Stomach (tissue), 19 donors: ENCODE results near the gene SOX15. TPM values are rescaled to one million over a fixed set of nuclear protein-coding genes. Genes with fewer than 3 reads are reported as not detected.

Experiments
- DNase-seq, 2 donors: peaks; one replicate each; pipeline versions ENCODE4 v3.0.0 to v3.0.0-alpha.2; 2013 to 2019
- H3K27ac ChIP-seq, 5 donors: fragments of 200-600 bp in 4 of 5; sonication (generic) in 4 of 5; one replicate each; pipeline ENCODE4 v1.5.1; 2013 to 2019; ENCODE audit warnings: mild to moderate bottlenecking in 1 of 5, moderate library complexity in 1 of 5
- H3K27me3 ChIP-seq, 3 donors: fragments of 200-600 bp; sonication (generic); one replicate each; pipeline ENCODE4 v1.5.1; 2017 to 2019; ENCODE audit warnings: mixed run types in 1 of 3
- H3K36me3 ChIP-seq, 4 donors: fragments of 200-600 bp; sonication (generic); 1 replicate in 3 of 4; 2 replicates in 1 of 4; pipeline ENCODE4 v1.5.1; 2016 to 2019
- H3K4me1 ChIP-seq, 4 donors: fragments of 200-600 bp; sonication (generic); one replicate each; pipeline ENCODE4 v1.5.1; 2016 to 2019
- H3K4me3 ChIP-seq, 4 donors: fragments of 200-600 bp; sonication (generic) in 3 of 4; one replicate each; pipeline ENCODE4 v1.5.1; 2016 to 2019; ENCODE audit warnings: mild to moderate bottlenecking in 1 of 4
- H3K9me3 ChIP-seq, 4 donors: fragments of 200-600 bp; sonication (generic); one replicate each; pipeline ENCODE4 v1.5.1; 2016 to 2019
- CTCF ChIP-seq, 7 experiments: fragments of 450-650 bp in 4 of 7; fragments of 200-600 bp in 3 of 7; sonication (generic) in 3 of 7; IDR thresholded peaks; one replicate each; pipeline ENCODE4 v1.5.1; 2016 to 2019; ENCODE audit warnings: antibody characterized with exemption in 7 of 7, control low read depth in 2 of 7, mild to moderate bottlenecking in 1 of 7
- EP300 ChIP-seq: sonication (generic); formaldehyde crosslinking; IDR thresholded peaks from one replicate; pipeline ENCODE4 v1.6.1; 2017; ENCODE audit warnings: antibody characterized with exemption
- POLR2A ChIP-seq, 4 donors: fragments of 450-650 bp; IDR thresholded peaks; one replicate each; pipeline ENCODE4 v1.6.1; 2016; ENCODE audit warnings: antibody characterized with exemption in 4 of 4, control low read depth in 2 of 4, mild to moderate bottlenecking in 1 of 4, moderate library complexity in 1 of 4
- POLR2AphosphoS5 ChIP-seq, 3 donors: sonication (generic); formaldehyde crosslinking; IDR thresholded peaks; one replicate each; pipeline ENCODE4 v1.6.1; 2016; ENCODE audit warnings: antibody characterized with exemption in 3 of 3
- WGBS, 5 donors: extraction: QIAGEN DNeasy Blood & Tissue Kit in 3 of 5; methylation state at CpG; one replicate each; pipeline versions ENCODE4 v1.1.5 to v1.1.7; 2013 to 2018; 5-methylcytosine and 5-hydroxymethylcytosine counted together
- intact Hi-C: fragments of 100-400 bp; cut with DNase I; formaldehyde crosslinking; loops from one replicate; pipeline ENCODE4 v1.15.1; 2023; ENCODE audit warnings: low total_unique reads
- long read RNA-seq, 10 donors: transcript quantifications; one replicate each; lab custom pipeline, GENCODE V29; 2026
- polyA plus RNA-seq, 3 donors: library from polyadenylated mRNA; stranded (reverse); fragments of 200-250 nt; gene quantifications; one replicate each; pipeline ENCODE4 v1.2.3, GENCODE V29; 2013
- total RNA-seq, 5 donors: library from RNA; depleted of rRNA; stranded (reverse); fragments of >200 nt; gene quantifications; one replicate each; pipeline versions ENCODE4 v1.1.0 to v1.2.3, GENCODE V29; 2014 to 2016
- donor health status: healthy with polysubstance abuse.
- donor health status: Bipolar disorder and iron deficiency.
- donor health status: healthy.

SOX15 gene
- total RNA-seq = 1 to 10 TPM in 1 of 5 donors, not detected in 4; 1.7 TPM
- polyA plus RNA-seq = 10 to 100 TPM in 1 of 3 donors, under 1 TPM in 2; 0.76 to 48.1 (median 0.81) TPM
- long read RNA-seq, donor 1, transcript SOX15-201 (2 exons, 1,396 nt) = major isoform, 6 of 6 reads
- long read RNA-seq, donor 1, partial matches to known transcripts = 0 of 6 reads
- long read RNA-seq, donor 1, other reads (novel, unspliced or antisense) = 0 of 6 reads
- long read RNA-seq, donor 2, partial matches to known transcripts = 0 of 3 reads
- long read RNA-seq, donor 2, other reads (novel, unspliced or antisense) = 0 of 3 reads
- long read RNA-seq, donor 3, partial matches to known transcripts = 0 of 3 reads
- long read RNA-seq, donor 3, other reads (novel, unspliced or antisense) = 0 of 3 reads
- long read RNA-seq, donor 4 = 0 reads
- long read RNA-seq, donor 5, partial matches to known transcripts = 0 of 2 reads
- long read RNA-seq, donor 5, other reads (novel, unspliced or antisense) = 0 of 2 reads
- long read RNA-seq, donor 6, transcript SOX15-201 (2 exons, 1,396 nt) = major isoform, 7 of 8 reads
- long read RNA-seq, donor 6, partial matches to known transcripts = 0 of 8 reads
- long read RNA-seq, donor 6, other reads (novel, unspliced or antisense) = 0 of 8 reads
- long read RNA-seq, donor 7, transcript SOX15-201 (2 exons, 1,396 nt) = major isoform, 11 of 11 reads
- long read RNA-seq, donor 7, partial matches to known transcripts = 0 of 11 reads
- long read RNA-seq, donor 7, other reads (novel, unspliced or antisense) = 0 of 11 reads
- long read RNA-seq, donor 8, partial matches to known transcripts = 0 of 1 reads
- long read RNA-seq, donor 8, other reads (novel, unspliced or antisense) = 0 of 1 reads
- long read RNA-seq, donor 9, partial matches to known transcripts = 0 of 4 reads
- long read RNA-seq, donor 9, other reads (novel, unspliced or antisense) = 0 of 4 reads
- long read RNA-seq, donor 10 = 0 reads

GRCh38 chr17:7589891-7590691 is at the start of gene SOX15:
SOX15 (minus strand) TSS chr17:7590094; CDS start chr17:7589676, 418 bp downstream.
- peak in 1 of 2 donors; percentile 55 for DNase-seq
- Histone ChIP-seq H3K4me1 (peaks cover 15 to 57% (median 45%) of the 10 kb centered on the region in 4 donors), H3K4me3 (peak within 1 kb of the TSS; percentile 38 to 55 (median 44)), H3K27me3 (no peaks in the 10 kb centered on the region), H3K36me3 (peaks cover 41 to 89% (median 76%) of the 10 kb centered on the region in 4 donors), H3K9me3 (no peaks in the 10 kb centered on the region), H3K27ac (peak within 1 kb of the TSS; percentile 10 to 83 (median 59))
- intact Hi-C loops = no loop called here
- TF ChIP-seq EP300 = no peak
- no peak for TF ChIP-seq POLR2AphosphoS5 (IDR thresholded peaks at IDR 0.05)
- no peak for TF ChIP-seq CTCF (IDR thresholded peaks at IDR 0.05)
- no peak for TF ChIP-seq POLR2A (IDR thresholded peaks at IDR 0.05)
- WGBS, 5 donors = 60 to 70% (median 61%) methylated on average over 19 to 24 of the region's 24 CpGs

GRCh38 chr17:7636163-7636562 is 46.3 kb upstream of the SOX15 start:
- Histone ChIP-seq H3K27me3 (no peaks in the 10 kb centered on the region), H3K4me1 (no peaks in the 10 kb centered on the region), H3K4me3 (no peak overlapping the region), H3K36me3 (no peaks in the 10 kb centered on the region), H3K9me3 (no peaks in the 10 kb centered on the region), H3K27ac (no peak overlapping the region)
- 54 to 63% (median 56%) methylated on average over 5 of the region's 5 CpGs for WGBS, 5 donors
- TF ChIP-seq CTCF (IDR thresholded peaks at IDR 0.05) = no peak
- no peak for DNase-seq
- intact Hi-C loops = loop anchor here (10.0 kb wide), 1 partner anchor 49 kb away; the partner anchor contains the start of genes TP53 and WRAP53

GRCh38 chr17:7634384-7634783 is 44.5 kb upstream of the SOX15 start:
- Histone ChIP-seq H3K27ac (no peak overlapping the region), H3K9me3 (no peaks in the 10 kb centered on the region), H3K4me1 (no peaks in the 10 kb centered on the region), H3K4me3 (no peak overlapping the region), H3K27me3 (no peaks in the 10 kb centered on the region), H3K36me3 (no peaks in the 10 kb centered on the region)
- DNase-seq = peak in 1 of 2 donors; percentile 85
- WGBS, 5 donors = 26 to 33% (median 29%) methylated on average over 5 of the region's 5 CpGs
- TF ChIP-seq CTCF (IDR thresholded peaks at IDR 0.05) (peak in 1 of 7 experiments; percentile 24), POLR2AphosphoS5 (IDR thresholded peaks at IDR 0.05) (no peak), EP300 (no peak)
- intact Hi-C loops = loop anchor here (10.0 kb wide), 1 partner anchor 50 kb away; the partner anchor contains the start of genes TP53 and WRAP53
